Panc1 (cell line): ENCODE data around the gene RNU7-1. TPM values are rescaled to one million over a fixed set of nuclear protein-coding genes. Genes with fewer than 3 reads are reported as not detected.

ENCODE experiments used
- ATAC-seq: fragments of 200-7000 bp; cut with Tn5 transposase; 2 replicates; pipeline ENCODE4 v1.9.1; 2020; ENCODE audit warnings: mild to moderate bottlenecking, moderate library complexity
- BruUV-seq: library from RNA; stranded (reverse); fragments of 400-500 nt; replicated peaks from 2 replicates; lab custom pipeline; 2021; lab: Mats Ljungman, UMichigan
- CTCF ChIA-PET: fragments of 300-600 bp; sonication (Branson Sonifier 250); formaldehyde crosslinking; loops from one replicate; lab custom pipeline; 2022; ENCODE audit warnings: antibody characterized with exemption; lab: Charles Lee
- POLR2A ChIA-PET: fragments of 300-600 bp; sonication (Branson Sonifier 250); formaldehyde crosslinking; loops from one replicate; lab custom pipeline; 2022; ENCODE audit warnings: antibody characterized with exemption; lab: Charles Lee
- DNase-seq: peaks from one replicate; pipeline ENCODE4 v3.0.0-alpha.2; 2010; ENCODE audit warnings: low read depth, low spot score
- H3K27ac ChIP-seq: 2 replicates; pipeline ENCODE4 v1.5.1; 2011; ENCODE audit warnings: mild to moderate bottlenecking, low read length, inconsistent platforms
- H3K27me3 ChIP-seq: fragments of 200-500 bp; sonication (Bioruptor generic); 2 replicates; pipeline ENCODE4 v1.6.0; 2014; ENCODE audit warnings: low read length, inconsistent platforms; ENCODE audit not compliant: control insufficient read depth, insufficient read depth
- H3K36me3 ChIP-seq: fragments of 200-500 bp; sonication (Bioruptor generic); 2 replicates; pipeline ENCODE4 v1.5.1; 2014; ENCODE audit warnings: inconsistent platforms, mild to moderate bottlenecking, low read length, moderate library complexity; ENCODE audit not compliant: control insufficient read depth, insufficient read depth
- H3K4me1 ChIP-seq: 2 replicates; pipeline ENCODE4 v1.5.1; 2011; ENCODE audit warnings: inconsistent platforms, mild to moderate bottlenecking, low read length, moderate library complexity; ENCODE audit not compliant: control insufficient read depth, insufficient read depth
- H3K4me3 ChIP-seq, 2 experiments: 2 replicates each; pipeline ENCODE4 v1.5.1; 2011 to 2012; ENCODE audit warnings: low read depth in 2 of 2, low read length in 2 of 2, mild to moderate bottlenecking in 2 of 2, inconsistent platforms in 1 of 2, moderate library complexity in 1 of 2
- H3K9me3 ChIP-seq: fragments of 200-500 bp; sonication (Bioruptor generic); 2 replicates; pipeline ENCODE4 v1.5.1; 2014; ENCODE audit warnings: low read depth, mild to moderate bottlenecking, inconsistent platforms, low read length, moderate library complexity; ENCODE audit not compliant: control insufficient read depth, insufficient read depth
- CTCF ChIP-seq: fragments of 450-650 bp; IDR thresholded peaks from 2 replicates; pipeline ENCODE4 v1.5.1; 2017; ENCODE audit warnings: mild to moderate bottlenecking
- POLR2AphosphoS5 ChIP-seq: IDR thresholded peaks from 2 replicates; pipeline ENCODE4 v1.6.1; 2012; ENCODE audit warnings: mild to moderate bottlenecking, low read depth, low read length, moderate library complexity
- REST ChIP-seq, 2 experiments: IDR thresholded peaks; 2 replicates each; pipeline ENCODE4 v1.6.1; 2011 to 2012; ENCODE audit warnings: low read depth in 2 of 2, control low read depth in 1 of 2, low read length in 1 of 2, mild to moderate bottlenecking in 1 of 2, moderate library complexity in 1 of 2; ENCODE audit not compliant: insufficient read depth in 1 of 2
- SIN3A ChIP-seq: IDR thresholded peaks from 2 replicates; pipeline ENCODE4 v1.6.1; 2012; ENCODE audit warnings: low read depth, mild to moderate bottlenecking, low read length, moderate library complexity, borderline replicate concordance; ENCODE audit not compliant: insufficient read depth
- TCF7L2 ChIP-seq: IDR thresholded peaks from 2 replicates; pipeline ENCODE4 v1.6.1; 2011; ENCODE audit warnings: mild to moderate bottlenecking, low read depth, low read length, inconsistent platforms
- in situ Hi-C: cut with HindIII; loops from 2 replicates; pipeline ENCODE4 v1.10.0; 2016; ENCODE audit warnings: low sequenced_read_pairs, low pct_unique_long_range_greater_than_20kb
- intact Hi-C: fragments of 100-400 bp; cut with micrococcal nuclease; formaldehyde crosslinking; loops from one replicate; pipeline ENCODE4 v1.10.0; 2022; ENCODE audit not compliant: unreplicated experiment
- total RNA-seq: library from RNA; stranded (reverse); gene quantifications from one replicate; pipeline ENCODE4 v1.2.1, GENCODE V29; 2021; ENCODE audit not compliant: unreplicated experiment

RNU7-1 gene
- total RNA-seq, 1 experiment from 2014 or later = not detected

GRCh38 chr12:6952121-6952862, 8.7 kb downstream of the RNU7-1 start:
- Histone ChIP-seq H3K9me3 (no peaks in the 10 kb centered on the region), H3K4me1 (no peaks in the 10 kb centered on the region), H3K27ac (no peak overlapping the region), H3K27me3 (no peaks in the 10 kb centered on the region), H3K4me3 (no peak overlapping the region), H3K36me3 (no peaks in the 10 kb centered on the region)
- BruUV-seq = no TSS peak
- ATAC-seq = no peak
- no peak for DNase-seq
- CTCF ChIA-PET = no interaction called here
- in situ Hi-C loops = no loop called here
- POLR2A ChIA-PET = interaction anchor here (0.7 kb wide), 1 partner anchor 138 kb away, joined by 3 read pairs; no protein-coding TSS in a partner anchor
- intact Hi-C loops = no loop called here
- TF ChIP-seq CTCF (no peak), REST (IDR thresholded peaks at IDR 0.05; ENCODE audit: insufficient read depth in 1 of 2, low read depth in 2 of 2, low read length in 1 of 2) (no peak), SIN3A (no peak), TCF7L2 (no peak), POLR2AphosphoS5 (no peak)

- ChIA-PET POLR2A (interaction anchor here (0.7 kb wide), 1 partner anchor 137 kb away, joined by 3 read pairs; no protein-coding TSS in a partner anchor), CTCF (no interaction called here)
- TF ChIP-seq POLR2AphosphoS5 (no peak), TCF7L2 (no peak), SIN3A (no peak), CTCF (no peak), REST (IDR thresholded peaks at IDR 0.05; ENCODE audit: insufficient read depth in 1 of 2, low read depth in 2 of 2, low read length in 1 of 2) (no peak)
- in situ Hi-C loops = no loop called here
- intact Hi-C loops = no loop called here
- BruUV-seq = no TSS peak
- no peak overlapping the region for H3K27ac ChIP-seq
- H3K4me3 ChIP-seq = no peak overlapping the region
- ATAC-seq = no peak
- no peaks in the 10 kb centered on the region for H3K36me3 ChIP-seq
- H3K27me3 ChIP-seq = no peaks in the 10 kb centered on the region
- H3K9me3 ChIP-seq = no peaks in the 10 kb centered on the region
- no peak for DNase-seq
- H3K4me1 ChIP-seq = no peaks in the 10 kb centered on the region
Measured at GRCh38 chr12:6952863-6953441, 9.3 kb downstream of the RNU7-1 start.
